ENCODE results near the gene ASIC2.

The ASIC2 gene

DNA sequence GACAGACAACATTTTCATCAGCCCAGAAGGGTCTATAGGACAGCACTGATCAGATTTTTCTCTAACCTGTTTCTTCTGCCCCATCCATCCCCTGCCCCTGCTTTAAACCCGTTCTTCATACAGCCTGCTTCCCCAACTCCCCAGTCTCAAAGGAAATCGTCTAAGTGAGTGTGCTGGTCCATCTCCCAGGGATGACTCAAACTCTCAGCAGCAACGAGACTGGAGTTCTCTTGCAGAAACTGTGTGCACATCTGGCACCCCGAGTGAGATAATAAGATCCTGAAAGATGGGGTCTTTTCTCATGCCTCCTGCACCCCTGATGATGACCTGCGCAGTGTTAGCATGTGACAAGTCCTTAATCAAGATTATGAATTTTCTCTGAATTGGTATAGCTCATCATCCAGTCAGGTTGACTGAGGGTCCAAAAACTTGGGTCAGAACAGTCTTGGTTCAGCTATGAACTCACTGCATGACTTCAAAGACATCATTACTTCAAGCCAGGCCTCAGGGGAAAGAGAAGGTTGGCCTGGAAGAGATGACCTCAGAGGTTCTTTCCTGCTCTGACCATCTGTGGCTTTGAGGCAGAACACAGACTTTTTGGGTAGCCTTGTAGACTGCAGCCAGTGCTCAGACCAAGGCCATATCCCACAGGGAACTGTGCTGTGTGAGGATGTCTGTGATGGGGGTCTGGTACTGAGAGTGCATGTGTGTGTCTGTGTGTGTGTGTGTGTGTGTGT is 183.6 kb downstream of the ASIC2 start:
- DNase-seq, result no peak

GRCh38 chr17:33106525-33107165 is 186.4 kb downstream of the ASIC2 start:
- DNase-seq, result no peak

DNA sequence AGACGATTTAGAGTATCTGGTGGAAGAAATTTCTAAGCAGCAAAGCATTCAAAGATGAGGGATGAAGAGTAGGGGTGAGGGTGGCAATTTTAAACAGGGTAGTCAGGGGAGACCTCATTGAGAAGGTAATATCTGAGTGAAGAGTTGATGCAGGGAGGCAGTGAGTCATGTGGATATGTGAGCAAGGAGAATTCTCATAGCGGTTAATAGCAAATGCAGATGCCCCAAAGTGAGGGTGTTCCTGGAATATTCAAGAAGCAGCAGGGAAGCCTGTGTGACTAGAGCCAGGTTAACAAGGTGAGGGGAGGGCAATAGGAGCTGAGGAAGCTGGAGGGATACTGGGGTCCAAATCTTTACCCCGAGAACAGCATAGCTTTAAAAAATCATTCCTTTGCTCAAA is 187.2 kb downstream of the ASIC2 start:
- DNase-seq, result no peak

DNA sequence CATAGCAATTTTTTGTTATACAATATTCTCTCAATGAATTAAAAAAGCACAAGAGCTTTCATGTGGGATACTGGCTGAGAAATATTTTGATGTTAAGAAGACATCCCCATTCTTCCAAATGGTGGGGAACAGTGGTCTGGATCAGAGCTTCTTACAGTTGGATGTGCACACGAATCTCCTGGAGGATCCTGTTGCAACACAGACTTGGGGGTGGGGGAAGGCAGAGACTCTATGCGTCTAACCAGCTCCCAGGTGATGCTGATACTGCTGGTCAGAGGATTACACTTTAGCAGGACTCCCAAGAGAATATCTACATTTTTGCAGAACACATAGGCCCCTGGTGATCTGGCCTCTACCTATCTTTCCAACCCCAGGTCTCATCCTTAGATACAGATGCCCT is 193.2 kb downstream of the ASIC2 start:
- no peak for DNase-seq

- no peak for DNase-seq
Observed at GRCh38 chr17:33099252-33099651, 193.8 kb downstream of the ASIC2 start.

DNA sequence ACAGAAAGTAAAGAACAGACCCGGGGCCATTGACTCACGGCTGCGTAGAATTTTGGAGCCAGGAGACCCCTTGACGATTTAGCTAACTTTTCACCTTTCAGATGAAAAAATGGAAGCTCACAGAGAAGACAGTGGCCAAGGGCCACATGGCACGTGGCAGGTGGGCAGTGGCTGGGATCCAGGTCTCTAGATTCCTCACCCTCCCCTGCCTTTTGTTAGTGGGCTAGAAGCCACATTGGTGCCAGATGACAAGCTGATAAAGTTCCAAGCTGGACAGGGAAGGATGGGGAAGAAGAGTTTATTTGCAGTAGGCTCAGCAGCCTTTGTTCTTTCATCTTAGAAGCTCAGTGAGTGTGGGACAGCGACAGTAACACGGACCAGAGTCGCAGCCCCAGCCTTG is 195.7 kb downstream of the ASIC2 start:
- no peak for DNase-seq

- DNase-seq, result no peak
Observed at GRCh38 chr17:33096161-33096560, 196.9 kb downstream of the ASIC2 start.

- DNase-seq, result no peak
Observed at GRCh38 chr17:33091271-33091670, 201.8 kb downstream of the ASIC2 start.

GRCh38 chr17:33090806-33091205 is 202.3 kb downstream of the ASIC2 start:
- no peak for DNase-seq

DNA sequence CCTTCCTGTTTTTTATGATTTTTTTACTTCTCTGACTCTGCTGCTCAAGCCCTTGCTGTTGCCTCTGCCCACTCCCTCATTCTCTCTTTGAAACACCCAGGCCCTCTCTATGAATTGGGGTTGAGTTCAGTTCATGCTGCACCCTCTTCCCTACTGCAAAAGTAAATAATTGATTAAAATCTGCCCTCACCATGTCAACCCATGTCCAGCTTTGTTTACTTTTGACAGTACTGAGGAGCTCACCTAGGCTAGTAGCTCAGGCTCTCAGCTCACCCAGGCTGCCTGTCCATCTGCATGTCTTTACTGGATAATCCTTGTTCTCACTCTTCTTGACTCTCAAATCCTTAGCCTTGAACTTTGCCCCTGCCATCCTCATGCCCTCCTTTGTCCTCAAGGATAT is 206.2 kb downstream of the ASIC2 start:
- DNase-seq, result no peak

DNA sequence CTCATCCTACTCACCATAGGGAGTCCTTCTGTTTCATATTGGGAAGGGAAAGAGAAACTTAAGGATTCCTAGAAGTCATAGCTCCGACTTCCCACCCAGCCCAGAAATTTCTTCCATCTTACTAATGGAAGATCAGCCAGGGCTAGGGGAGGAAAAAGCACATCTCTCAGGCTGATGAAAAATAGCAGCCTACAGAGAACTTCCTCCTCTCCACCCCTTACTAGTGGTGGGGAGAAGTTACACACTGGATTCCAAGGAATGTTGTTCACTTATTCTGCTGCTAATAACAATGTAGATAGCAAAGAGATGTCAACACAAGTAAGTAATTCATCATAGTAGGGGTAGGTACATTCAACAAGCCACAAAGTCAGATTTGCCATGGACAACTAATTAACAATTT is 207.1 kb downstream of the ASIC2 start:
- no peak for DNase-seq

DNA sequence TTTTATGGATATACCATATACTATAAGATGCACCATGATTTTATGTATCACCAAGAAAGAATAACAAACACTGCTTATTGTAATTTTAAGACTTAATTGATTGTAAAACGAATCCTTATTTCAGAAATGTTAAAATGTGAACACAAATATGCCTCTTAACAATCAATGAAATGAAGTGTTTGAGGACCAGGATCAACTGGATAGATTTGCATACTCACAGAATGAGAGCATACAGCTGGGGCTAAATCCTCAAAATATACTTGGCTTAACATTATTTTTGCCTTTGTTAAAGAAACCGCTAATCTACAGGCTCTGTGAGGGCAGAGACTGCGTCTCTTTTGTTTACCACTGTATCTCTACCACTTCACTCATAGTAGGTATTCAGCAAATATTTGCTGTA is 207.8 kb downstream of the ASIC2 start:
- DNase-seq, result no peak

GRCh38 chr17:33084755-33085154 is 208.3 kb downstream of the ASIC2 start:
- no peak for DNase-seq

- no peak for DNase-seq
Observed at GRCh38 chr17:33082529-33083173, 210.4 kb downstream of the ASIC2 start.

- DNase-seq, result no peak
Observed at GRCh38 chr17:33080091-33080490, 213.0 kb downstream of the ASIC2 start.

- DNase-seq, result no peak
Observed at GRCh38 chr17:33079201-33079600, 213.9 kb downstream of the ASIC2 start.

DNA sequence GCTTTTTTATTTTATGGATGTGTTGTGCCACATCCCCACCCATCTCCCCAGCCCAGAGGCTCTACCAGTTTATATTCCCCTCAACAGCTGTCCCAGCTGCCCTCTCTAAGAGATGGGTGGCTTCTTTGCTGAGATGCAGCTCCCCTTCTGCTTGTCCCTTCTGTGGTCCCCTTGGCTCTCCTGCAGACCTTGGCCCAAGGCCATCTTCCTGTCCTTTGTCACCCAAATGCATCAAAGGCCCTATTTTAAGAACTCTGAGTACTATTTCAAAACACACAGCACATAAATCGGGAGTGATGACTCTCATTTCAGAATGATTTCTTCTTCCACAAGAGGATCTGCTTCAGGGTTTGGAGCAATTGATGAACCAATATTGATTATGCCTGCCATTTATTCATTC is 216.1 kb downstream of the ASIC2 start:
- no peak for DNase-seq

DNA sequence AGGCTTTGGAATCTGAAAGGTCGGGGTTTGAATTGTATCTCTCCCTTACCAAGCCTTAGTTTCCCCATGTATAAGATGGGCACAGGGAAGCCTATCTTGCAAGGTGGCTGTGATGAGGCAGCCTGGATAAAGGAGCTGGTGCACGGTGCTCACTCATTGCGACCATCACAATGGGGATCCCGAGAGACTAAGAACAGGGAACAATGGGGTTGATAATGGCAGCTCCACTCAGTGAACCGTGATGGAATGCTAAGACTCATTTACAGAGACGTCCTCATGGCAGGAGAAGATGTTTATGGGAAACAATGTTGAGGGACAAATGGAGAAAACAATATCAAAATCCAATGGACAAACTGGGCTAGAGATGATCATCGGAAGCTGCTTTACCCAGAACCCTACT is 219.7 kb downstream of the ASIC2 start:
- DNase-seq, result no peak

GRCh38 chr17:33072421-33073161 is 220.5 kb downstream of the ASIC2 start:
- DNase-seq, result peak; percentile 60

- DNase-seq, result no peak
Observed at GRCh38 chr17:33071656-33072055, 221.4 kb downstream of the ASIC2 start.

DNA sequence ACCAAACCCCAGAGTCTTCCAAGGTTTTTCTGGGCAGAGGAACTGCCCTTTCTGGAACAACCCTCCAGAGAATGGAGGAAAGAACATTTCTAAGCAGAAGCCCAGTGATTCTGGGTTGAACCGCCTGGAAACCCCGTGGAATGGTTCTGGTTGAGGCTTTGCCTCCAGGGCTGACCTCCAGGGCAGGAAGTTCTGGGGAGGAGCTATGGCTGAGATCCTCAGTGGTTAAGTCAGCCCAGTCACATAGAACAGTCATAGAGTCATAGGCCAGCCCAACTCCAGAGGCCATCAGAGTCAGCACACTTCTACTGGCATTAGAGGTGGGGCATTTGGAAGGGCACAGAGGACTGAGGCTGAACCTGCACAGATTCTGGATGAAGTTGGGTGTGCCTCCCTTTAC is 235.5 kb downstream of the ASIC2 start:
- no peak for DNase-seq

GRCh38 chr17:33056399-33057146 is 236.5 kb downstream of the ASIC2 start:
- no peak for DNase-seq

- no peak for DNase-seq
Observed at GRCh38 chr17:33055746-33056145, 237.3 kb downstream of the ASIC2 start.

Measured in GOT3 (cell line).